Body of pancreas (tissue), 4 donors: Measurements from ENCODE around the gene MYO9B.

Experiments
- POLR2A ChIP-seq, 3 donors: fragments of 450-650 bp; IDR thresholded peaks; one replicate each; pipeline ENCODE4 v1.6.1; 2016; ENCODE audit warnings: antibody characterized with exemption in 3 of 3, mild to moderate bottlenecking in 2 of 3
- TF ChIP-seq, protein P1 (sequence below), 7 experiments: fragments of 450-650 bp in 4 of 7; fragments of 200-600 bp in 3 of 7; sonication (generic) in 3 of 7; IDR thresholded peaks; one replicate each; pipeline ENCODE4 v1.5.1; 2016 to 2019; ENCODE audit warnings: antibody characterized with exemption in 7 of 7

DNA sequence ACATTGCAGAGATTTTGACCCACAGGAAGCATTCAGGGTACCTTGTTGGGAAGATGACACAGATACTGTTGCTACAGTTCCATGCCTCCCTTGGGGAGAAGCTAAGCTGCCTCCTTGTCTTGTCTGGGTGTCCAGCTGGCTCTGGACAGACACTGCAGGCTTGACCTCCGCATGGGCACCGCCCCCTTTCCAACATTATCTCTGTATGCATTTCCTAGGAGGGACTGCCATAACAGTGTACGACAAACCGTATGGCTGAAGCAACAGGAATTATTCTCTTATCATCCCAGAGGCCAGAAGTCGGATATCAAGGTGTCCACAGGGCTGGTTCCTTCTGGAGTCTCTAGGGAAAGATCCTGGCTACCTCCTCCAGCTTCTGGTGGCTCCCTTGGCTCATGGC lies 72.6 kb downstream of the MYO9B start:
- TF ChIP-seq, protein P1, sequence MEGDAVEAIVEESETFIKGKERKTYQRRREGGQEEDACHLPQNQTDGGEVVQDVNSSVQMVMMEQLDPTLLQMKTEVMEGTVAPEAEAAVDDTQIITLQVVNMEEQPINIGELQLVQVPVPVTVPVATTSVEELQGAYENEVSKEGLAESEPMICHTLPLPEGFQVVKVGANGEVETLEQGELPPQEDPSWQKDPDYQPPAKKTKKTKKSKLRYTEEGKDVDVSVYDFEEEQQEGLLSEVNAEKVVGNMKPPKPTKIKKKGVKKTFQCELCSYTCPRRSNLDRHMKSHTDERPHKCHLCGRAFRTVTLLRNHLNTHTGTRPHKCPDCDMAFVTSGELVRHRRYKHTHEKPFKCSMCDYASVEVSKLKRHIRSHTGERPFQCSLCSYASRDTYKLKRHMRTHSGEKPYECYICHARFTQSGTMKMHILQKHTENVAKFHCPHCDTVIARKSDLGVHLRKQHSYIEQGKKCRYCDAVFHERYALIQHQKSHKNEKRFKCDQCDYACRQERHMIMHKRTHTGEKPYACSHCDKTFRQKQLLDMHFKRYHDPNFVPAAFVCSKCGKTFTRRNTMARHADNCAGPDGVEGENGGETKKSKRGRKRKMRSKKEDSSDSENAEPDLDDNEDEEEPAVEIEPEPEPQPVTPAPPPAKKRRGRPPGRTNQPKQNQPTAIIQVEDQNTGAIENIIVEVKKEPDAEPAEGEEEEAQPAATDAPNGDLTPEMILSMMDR (IDR thresholded peaks at IDR 0.05) = no peak
- no peak for TF ChIP-seq POLR2A (IDR thresholded peaks at IDR 0.05)
